UCSD-AML1 (cell line): ENCODE results near the gene ALDH1A2.
"Not testable (repeated sequence)": the region's sequence is repeated elsewhere in the genome, so short reads cannot be mapped to it uniquely, and the experiment has no call there.

ENCODE experiments used
- DNase-seq: peaks from one replicate; lab custom pipeline; 2025; ENCODE audit not compliant: unreplicated experiment; lab: John Stamatoyannopoulos, UW

ALDH1A2 gene

GRCh38 chr15:58002338-58003126 is 63.0 kb downstream of the ALDH1A2 start:
- DNase-seq = no peak

- DNase-seq = not testable (repeated sequence)
These were observed 65.8 kb downstream of the ALDH1A2 start for GRCh38 chr15:57999699-58000098.

GRCh38 chr15:57996561-57996960 is 69.0 kb downstream of the ALDH1A2 start:
- DNase-seq = no peak

- no peak for DNase-seq
These were observed 71.1 kb downstream of the ALDH1A2 start for GRCh38 chr15:57994221-57995049.

- no peak for DNase-seq
These were observed 71.9 kb downstream of the ALDH1A2 start for GRCh38 chr15:57993409-57994145.

- DNase-seq = no peak
These were observed 72.7 kb downstream of the ALDH1A2 start for GRCh38 chr15:57992761-57993355.

- no peak for DNase-seq
These were observed 92.0 kb downstream of the ALDH1A2 start for GRCh38 chr15:57973534-57973933.

- no peak for DNase-seq
These were observed 92.6 kb downstream of the ALDH1A2 start for GRCh38 chr15:57972864-57973263.

- no peak for DNase-seq
These were observed 95.5 kb downstream of the ALDH1A2 start for GRCh38 chr15:57969996-57970395.

- no peak for DNase-seq
These were observed 96.2 kb downstream of the ALDH1A2 start for GRCh38 chr15:57969355-57969754.

GRCh38 chr15:57962887-57963286 is 102.6 kb downstream of the ALDH1A2 start:
- DNase-seq = no peak

GRCh38 chr15:57961919-57962318 is 103.6 kb downstream of the ALDH1A2 start:
- no peak for DNase-seq

- DNase-seq = no peak
These were observed 108.4 kb downstream of the ALDH1A2 start for GRCh38 chr15:57957113-57957512.

- no peak for DNase-seq
These were observed 111.6 kb downstream of the ALDH1A2 start for GRCh38 chr15:57953874-57954273.

- no peak for DNase-seq
These were observed 114.1 kb downstream of the ALDH1A2 start for GRCh38 chr15:57951328-57951932.

GRCh38 chr15:57950381-57950946 is 115.0 kb downstream of the ALDH1A2 start:
- DNase-seq = no peak

GRCh38 chr15:57949374-57949943 is 116.1 kb downstream of the ALDH1A2 start:
- DNase-seq = no peak

- no peak for DNase-seq
These were observed 116.9 kb downstream of the ALDH1A2 start for GRCh38 chr15:57948351-57949289.

GRCh38 chr15:57947781-57948180 is 117.7 kb downstream of the ALDH1A2 start:
- no peak for DNase-seq
